Activated T-cell treated with anti-CD3 and anti-CD28 coated beads, Interleukin-2, amount 50 U/mL, for 4 hours (primary cell): ENCODE measurements around the gene PTPRK. TPM values are rescaled to one million over a fixed set of nuclear protein-coding genes. Genes with fewer than 3 reads are reported as not detected.

Experiments
- ATAC-seq, 2 donors: fragments of 200-7000 bp; cut with Tn5 transposase; one replicate each; pipeline ENCODE4 v1.10.0; 2021
- DNase-seq: peaks from one replicate; pipeline ENCODE4 v3.0.0-alpha.2; 2020
- H3K27me3 Mint-ChIP-seq: one replicate; pipeline ENCODE4 v1.8.0; 2021; ENCODE audit warnings: low read depth, mixed read lengths
- H3K36me3 Mint-ChIP-seq: one replicate; pipeline ENCODE4 v1.8.0; 2022; ENCODE audit warnings: mixed read lengths; ENCODE audit not compliant: insufficient read depth
- H3K4me1 Mint-ChIP-seq: one replicate; pipeline ENCODE4 v1.8.0; 2021; ENCODE audit warnings: low read depth, mixed read lengths
- H3K4me3 Mint-ChIP-seq: one replicate; pipeline ENCODE4 v1.8.0; 2021; ENCODE audit warnings: mild to moderate bottlenecking, moderate library complexity, mixed read lengths
- H3K9me3 Mint-ChIP-seq: one replicate; pipeline ENCODE4 v1.8.0; 2021; ENCODE audit warnings: mixed read lengths
- total RNA-seq, 3 donors: library from RNA; stranded (reverse); gene quantifications; one replicate each; pipeline ENCODE4 v1.2.1, GENCODE V29; 2021

The PTPRK gene
- total RNA-seq, 3 donors from 2014 or later: 5.6 to 17.5 (median 11.6) TPM

DNA sequence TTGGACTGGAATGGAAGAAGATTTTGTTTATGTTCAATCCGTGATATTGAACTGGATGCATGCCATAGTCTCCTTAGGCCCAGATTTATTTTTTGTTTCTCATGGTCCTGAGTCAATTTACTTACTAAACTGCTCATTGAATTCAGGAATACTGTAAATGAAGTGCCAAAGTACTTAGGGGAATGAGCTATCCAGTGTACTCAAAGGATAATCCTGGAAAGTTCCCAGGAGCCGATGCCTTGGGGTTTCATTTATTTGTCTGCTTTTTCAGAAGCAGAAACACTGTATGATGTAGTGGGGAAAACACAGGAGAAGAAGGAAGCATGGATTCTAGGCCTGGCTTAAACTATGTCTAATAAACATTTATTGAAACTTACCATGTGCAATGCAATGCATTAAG is 563.4 kb downstream of the PTPRK start:
- H3K4me3 Mint-ChIP-seq: no peak overlapping the region
- H3K36me3 Mint-ChIP-seq: no peaks in the 10 kb centered on the region
- ATAC-seq (no peak), DNase-seq (no peak)
- H3K27me3 Mint-ChIP-seq: no peaks in the 10 kb centered on the region
- H3K4me1 Mint-ChIP-seq: peaks cover 21% of the 10 kb centered on the region
- H3K9me3 Mint-ChIP-seq: peaks cover 7% of the 10 kb centered on the region

- Mint-ChIP-seq H3K9me3 (peaks cover 4% of the 10 kb centered on the region), H3K4me3 (no peak overlapping the region), H3K27me3 (no peaks in the 10 kb centered on the region), H3K36me3 (no peaks in the 10 kb centered on the region), H3K4me1 (peaks cover 27% of the 10 kb centered on the region)
- ATAC-seq (no peak), DNase-seq (no peak)
Measured at GRCh38 chr6:127956260-127956888, 564.0 kb downstream of the PTPRK start.

- Mint-ChIP-seq H3K4me1 (peaks cover 50% of the 10 kb centered on the region), H3K27me3 (no peaks in the 10 kb centered on the region), H3K9me3 (peaks cover 2% of the 10 kb centered on the region), H3K36me3 (no peaks in the 10 kb centered on the region), H3K4me3 (no peak overlapping the region)
- DNase-seq: no peak
- ATAC-seq: no peak
Measured at GRCh38 chr6:127954082-127954481, 566.3 kb downstream of the PTPRK start.

DNA sequence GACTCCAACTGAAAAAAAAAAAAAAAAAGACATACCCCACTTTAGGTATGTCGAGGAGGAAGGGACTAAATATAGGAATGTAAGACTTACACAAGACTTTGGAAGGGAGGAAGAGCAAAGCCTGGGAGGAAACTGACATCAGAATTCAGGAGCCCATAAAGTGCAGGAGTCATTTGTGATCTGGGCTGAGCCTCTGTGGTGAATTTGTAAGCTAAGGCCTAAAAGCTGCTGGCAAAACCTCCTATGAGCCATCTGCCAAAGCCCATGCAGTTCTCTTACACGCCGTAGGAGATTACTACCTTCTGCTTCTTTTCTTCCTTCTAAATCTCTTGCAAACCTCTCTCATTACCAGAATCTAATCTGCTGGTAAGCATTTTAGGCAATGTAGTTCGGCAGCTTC is 567.6 kb downstream of the PTPRK start:
- no peak overlapping the region for H3K4me3 Mint-ChIP-seq
- no peak for ATAC-seq
- H3K4me1 Mint-ChIP-seq: peaks cover 52% of the 10 kb centered on the region
- peaks cover 4% of the 10 kb centered on the region for H3K9me3 Mint-ChIP-seq
- no peak for DNase-seq
- H3K36me3 Mint-ChIP-seq: no peaks in the 10 kb centered on the region
- H3K27me3 Mint-ChIP-seq: no peaks in the 10 kb centered on the region

- Mint-ChIP-seq H3K27me3 (no peaks in the 10 kb centered on the region), H3K4me1 (peaks cover 54% of the 10 kb centered on the region), H3K9me3 (peaks cover 4% of the 10 kb centered on the region), H3K4me3 (peak overlapping the region; percentile 63), H3K36me3 (no peaks in the 10 kb centered on the region)
- ATAC-seq (no peak), DNase-seq (no peak)
Measured at GRCh38 chr6:127952176-127952575, 568.2 kb downstream of the PTPRK start.

DNA sequence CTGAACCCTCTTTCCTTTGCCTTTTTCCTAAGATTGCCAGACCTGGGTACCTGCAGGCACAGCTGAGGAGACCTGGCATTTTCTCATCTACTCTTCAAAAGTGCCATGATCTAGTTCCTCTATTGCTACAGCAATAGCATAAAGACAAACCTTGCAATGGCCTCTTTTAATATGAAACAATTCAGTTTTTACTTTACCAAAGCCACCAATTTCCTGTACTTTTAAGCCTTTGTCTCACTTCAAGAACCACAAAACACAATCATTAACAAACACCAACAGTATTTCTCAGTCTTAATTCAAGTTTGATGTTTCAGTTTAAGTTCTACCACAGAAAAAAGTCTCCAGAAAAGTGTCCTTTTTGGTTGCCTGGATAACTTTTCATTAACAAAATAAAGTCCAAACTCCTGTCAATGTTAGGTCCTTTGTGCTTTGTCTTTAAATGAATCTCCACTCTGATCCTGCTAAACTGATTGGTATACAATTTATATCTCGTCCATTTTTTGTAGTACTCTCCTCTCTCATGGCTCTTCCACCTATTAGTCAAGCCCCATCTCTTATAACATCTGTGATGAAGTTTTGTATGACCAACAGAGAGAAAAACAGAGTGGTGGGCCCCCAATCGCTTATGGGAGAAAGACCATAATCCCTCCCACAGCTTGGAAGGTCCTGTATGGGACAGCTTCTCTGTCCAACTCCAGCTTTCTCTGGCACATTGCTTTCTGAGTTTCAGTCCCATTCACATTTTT is 569.1 kb downstream of the PTPRK start:
- Mint-ChIP-seq H3K4me1 (peaks cover 57% of the 10 kb centered on the region), H3K27me3 (no peaks in the 10 kb centered on the region), H3K9me3 (peaks cover 11% of the 10 kb centered on the region), H3K4me3 (peak overlapping the region; percentile 63), H3K36me3 (no peaks in the 10 kb centered on the region)
- ATAC-seq (peak; percentile 57 to 72), DNase-seq (no peak)

DNA sequence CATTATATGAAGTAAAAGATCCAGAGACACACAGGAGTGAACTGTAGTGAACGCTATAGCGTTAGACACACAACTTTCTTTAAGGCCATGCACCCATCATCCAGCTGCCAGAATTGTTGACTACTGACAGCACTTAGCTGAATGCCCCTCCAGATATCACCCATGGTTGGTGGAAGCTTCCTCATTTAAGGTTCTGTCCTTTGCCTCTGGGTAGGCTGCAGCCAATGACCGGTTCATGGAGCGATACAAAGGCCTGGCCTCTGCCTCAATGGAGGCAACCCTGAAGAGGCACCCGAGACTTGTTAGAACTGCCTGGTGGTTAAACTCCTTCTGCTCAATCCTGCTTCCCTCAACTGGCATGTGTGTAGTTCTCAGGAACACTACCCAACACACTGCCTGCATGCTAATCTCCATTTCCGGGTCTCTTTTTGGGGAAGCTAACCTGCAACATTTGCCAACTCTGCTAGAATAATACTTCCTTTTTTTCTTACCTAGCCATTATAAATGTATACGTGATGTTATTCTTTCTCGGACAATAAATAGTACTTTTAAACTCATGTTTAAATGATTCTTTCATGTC is 569.7 kb downstream of the PTPRK start:
- DNase-seq (no peak), ATAC-seq (no peak)
- H3K27me3 Mint-ChIP-seq: no peaks in the 10 kb centered on the region
- peaks cover 62% of the 10 kb centered on the region for H3K4me1 Mint-ChIP-seq
- H3K4me3 Mint-ChIP-seq: peak overlapping the region; percentile 63
- H3K9me3 Mint-ChIP-seq: peaks cover 15% of the 10 kb centered on the region
- no peaks in the 10 kb centered on the region for H3K36me3 Mint-ChIP-seq

DNA sequence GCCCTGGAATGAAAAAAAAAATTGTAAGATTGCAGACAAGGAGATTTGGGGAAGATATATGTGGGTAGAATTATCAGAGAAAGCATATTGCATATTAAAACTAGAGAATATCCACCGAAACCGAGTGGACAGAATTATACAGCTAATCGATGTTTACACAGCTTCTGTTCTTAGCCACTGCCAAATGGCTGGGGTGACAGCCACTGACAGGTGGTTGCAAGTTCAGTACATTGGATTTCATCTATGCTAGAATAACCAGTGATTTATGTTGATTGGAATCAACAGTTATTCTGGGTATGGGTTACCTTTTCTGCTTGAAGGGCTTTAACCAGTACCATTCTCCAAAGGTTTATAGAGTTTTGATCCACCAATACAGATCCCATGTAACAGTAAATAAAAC is 571.1 kb downstream of the PTPRK start:
- H3K4me1 Mint-ChIP-seq: peaks cover 53% of the 10 kb centered on the region
- no peak overlapping the region for H3K4me3 Mint-ChIP-seq
- H3K9me3 Mint-ChIP-seq: peaks cover 20% of the 10 kb centered on the region
- no peak for ATAC-seq
- no peak for DNase-seq
- H3K27me3 Mint-ChIP-seq: no peaks in the 10 kb centered on the region
- no peaks in the 10 kb centered on the region for H3K36me3 Mint-ChIP-seq

- ATAC-seq: no peak
- H3K27me3 Mint-ChIP-seq: no peaks in the 10 kb centered on the region
- DNase-seq: no peak
- no peak overlapping the region for H3K4me3 Mint-ChIP-seq
- H3K4me1 Mint-ChIP-seq: peaks cover 43% of the 10 kb centered on the region
- peaks cover 20% of the 10 kb centered on the region for H3K9me3 Mint-ChIP-seq
- H3K36me3 Mint-ChIP-seq: no peaks in the 10 kb centered on the region
Measured at GRCh38 chr6:127946388-127946787, 574.0 kb downstream of the PTPRK start.

DNA sequence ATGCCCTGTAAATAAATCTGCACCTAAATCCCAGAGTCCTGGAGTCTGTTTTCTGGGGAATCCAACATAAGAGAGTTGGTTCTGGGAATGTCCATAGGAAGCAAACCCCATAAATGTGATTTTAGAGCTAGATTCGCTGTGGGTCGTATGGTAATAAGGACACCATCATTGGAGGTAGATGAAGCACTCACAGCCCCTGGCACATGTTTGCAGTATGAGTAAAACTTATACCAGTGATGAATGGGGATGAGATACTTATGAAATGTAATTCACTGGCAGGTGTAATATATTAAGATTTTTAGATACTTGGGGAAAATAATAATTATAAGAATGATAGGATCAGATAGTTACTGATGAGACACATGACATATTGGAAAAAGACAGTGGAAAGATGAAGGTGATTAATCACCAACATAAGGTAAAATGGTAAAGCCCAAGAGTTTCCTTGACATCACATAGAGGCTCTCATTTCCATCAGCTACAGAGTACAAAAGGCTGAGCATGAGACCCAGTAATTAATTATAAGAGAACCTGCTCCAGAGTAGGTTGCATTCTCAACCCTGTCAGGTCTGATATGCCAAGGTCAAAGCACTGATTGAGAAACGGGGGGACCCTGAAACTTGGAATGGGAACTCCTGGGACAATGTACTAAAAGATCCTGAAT is 574.8 kb downstream of the PTPRK start:
- DNase-seq: no peak
- peaks cover 35% of the 10 kb centered on the region for H3K4me1 Mint-ChIP-seq

GRCh38 chr6:127941228-127941627 is 579.2 kb downstream of the PTPRK start:
- Mint-ChIP-seq H3K27me3 (no peaks in the 10 kb centered on the region), H3K9me3 (peaks cover 11% of the 10 kb centered on the region), H3K4me1 (peaks cover 37% of the 10 kb centered on the region), H3K36me3 (no peaks in the 10 kb centered on the region), H3K4me3 (no peak overlapping the region)
- DNase-seq: no peak
- no peak for ATAC-seq

More for the DNA sequence above, 574.8 kb downstream of the PTPRK start:
- H3K36me3 Mint-ChIP-seq: no peaks in the 10 kb centered on the region
- peaks cover 20% of the 10 kb centered on the region for H3K9me3 Mint-ChIP-seq
- no peaks in the 10 kb centered on the region for H3K27me3 Mint-ChIP-seq
- no peak for ATAC-seq
- no peak overlapping the region for H3K4me3 Mint-ChIP-seq

DNA sequence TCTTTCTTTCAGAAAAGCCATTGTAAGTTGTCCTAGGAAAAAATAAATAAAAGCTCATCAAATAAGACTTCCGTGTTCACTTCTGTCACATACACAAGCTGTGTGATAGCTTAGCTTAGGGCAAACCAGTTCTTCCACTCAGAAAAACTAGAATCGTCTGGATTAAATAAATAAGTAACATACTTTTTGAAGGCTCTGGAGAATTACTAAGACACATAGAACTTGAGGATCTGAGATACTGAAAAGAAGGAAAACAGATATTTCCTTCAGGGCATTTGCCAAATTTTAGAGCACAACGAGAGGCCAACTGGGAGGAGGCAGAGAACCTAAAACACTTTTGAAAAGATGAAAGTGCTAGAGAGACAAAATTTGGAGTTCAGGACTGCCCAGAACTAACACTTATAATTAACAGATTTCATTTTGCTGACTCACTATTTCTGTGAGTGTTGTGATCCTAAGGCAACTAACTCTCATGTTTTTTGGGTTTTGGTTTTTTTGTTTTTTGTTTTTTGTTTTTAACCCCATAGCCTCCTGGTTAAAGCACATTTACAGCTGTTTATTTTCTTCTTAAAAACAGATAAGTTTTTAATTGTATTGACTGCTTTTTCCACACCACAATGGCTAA is 580.8 kb downstream of the PTPRK start:
- Mint-ChIP-seq H3K4me3 (no peak overlapping the region), H3K9me3 (peaks cover 3% of the 10 kb centered on the region), H3K27me3 (no peaks in the 10 kb centered on the region), H3K36me3 (no peaks in the 10 kb centered on the region), H3K4me1 (peaks cover 40% of the 10 kb centered on the region)
- DNase-seq (no peak), ATAC-seq (no peak)

DNA sequence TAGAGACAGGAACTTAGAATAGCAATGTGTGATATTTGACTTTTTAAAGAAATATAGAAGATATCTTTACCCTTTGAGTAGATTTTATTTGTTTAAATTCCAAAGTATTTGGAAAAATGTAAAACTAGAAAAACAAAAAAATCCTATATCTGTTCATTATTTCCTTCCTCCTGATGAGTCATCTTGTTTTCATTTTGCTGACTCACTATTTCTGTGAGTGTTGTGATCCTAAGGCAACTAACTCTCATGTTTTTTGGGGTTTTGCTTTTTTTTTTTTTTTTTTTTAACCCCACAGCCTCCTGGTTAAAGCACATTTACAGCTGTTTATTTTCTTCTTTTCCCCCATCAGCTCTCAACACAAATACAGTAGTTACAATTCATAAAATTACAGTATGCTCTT is 581.7 kb downstream of the PTPRK start:
- H3K4me1 Mint-ChIP-seq: peaks cover 48% of the 10 kb centered on the region
- H3K27me3 Mint-ChIP-seq: no peaks in the 10 kb centered on the region
- DNase-seq: no peak
- peaks cover 3% of the 10 kb centered on the region for H3K9me3 Mint-ChIP-seq
- no peak overlapping the region for H3K4me3 Mint-ChIP-seq
- H3K36me3 Mint-ChIP-seq: no peaks in the 10 kb centered on the region
- ATAC-seq: no peak

DNA sequence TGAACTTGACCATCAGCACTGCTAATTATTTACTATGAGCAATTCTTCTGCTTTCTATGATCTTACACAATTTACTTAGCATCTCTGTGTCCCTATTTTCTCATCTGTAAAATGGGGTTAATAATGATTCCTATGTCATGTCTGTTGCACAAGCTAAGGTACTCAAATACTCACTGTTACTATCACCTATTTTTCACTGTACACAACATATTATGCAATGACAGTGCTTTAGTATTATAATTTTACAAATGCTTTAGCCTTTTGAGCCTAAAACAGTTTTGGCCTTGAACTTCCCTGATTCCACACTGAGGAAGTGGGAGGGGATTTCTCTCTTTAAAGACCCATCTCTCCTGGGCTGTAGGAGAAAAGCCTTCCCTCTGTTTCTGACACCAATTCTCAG is 582.7 kb downstream of the PTPRK start:
- Mint-ChIP-seq H3K36me3 (no peaks in the 10 kb centered on the region), H3K4me1 (peaks cover 56% of the 10 kb centered on the region), H3K27me3 (no peaks in the 10 kb centered on the region), H3K4me3 (no peak overlapping the region), H3K9me3 (peaks cover 9% of the 10 kb centered on the region)
- ATAC-seq (no peak), DNase-seq (no peak)
